Smooth muscle cell (in vitro differentiated cells): ENCODE measurements around the gene ARRB1. TPM values are rescaled to one million over a fixed set of nuclear protein-coding genes. Genes with fewer than 3 reads are reported as not detected.

Source experiments
- DNase-seq: peaks from one replicate; lab custom pipeline; 2025; ENCODE audit not compliant: unreplicated experiment; lab: John Stamatoyannopoulos, UW
- H2AFZ ChIP-seq: fragments of 200-600 bp; sonication (generic); 2 replicates; pipeline ENCODE4 v1.6.0; 2016; ENCODE audit warnings: antibody characterized with exemption, low read depth, mild to moderate bottlenecking
- H3F3A ChIP-seq: fragments of 200-600 bp; sonication (generic); 2 replicates; pipeline ENCODE4 v1.6.0; 2017; ENCODE audit warnings: antibody characterized with exemption, low read depth
- H3K27ac ChIP-seq: fragments of 200-600 bp; sonication (generic); 2 replicates; pipeline ENCODE4 v1.5.1; 2016; ENCODE audit warnings: low read depth, mild to moderate bottlenecking
- H3K27me3 ChIP-seq: fragments of 200-600 bp; sonication (generic); 2 replicates; pipeline ENCODE4 v1.6.1; 2016; ENCODE audit warnings: low read depth, mild to moderate bottlenecking
- H3K36me3 ChIP-seq: fragments of 200-600 bp; sonication (generic); 2 replicates; pipeline ENCODE4 v1.5.1; 2016; ENCODE audit warnings: low read depth
- H3K4me1 ChIP-seq: fragments of 200-600 bp; sonication (generic); 2 replicates; pipeline ENCODE4 v1.5.1; 2016; ENCODE audit warnings: low read depth
- H3K4me2 ChIP-seq: fragments of 200-600 bp; sonication (generic); 2 replicates; pipeline ENCODE4 v1.6.0; 2016; ENCODE audit warnings: mild to moderate bottlenecking
- H3K4me3 ChIP-seq: fragments of 200-600 bp; sonication (generic); 2 replicates; pipeline ENCODE4 v1.5.1; 2016; ENCODE audit warnings: mild to moderate bottlenecking
- H3K79me2 ChIP-seq: fragments of 200-600 bp; sonication (generic); 2 replicates; pipeline ENCODE4 v1.6.0; 2016; ENCODE audit warnings: low read depth, mild to moderate bottlenecking
- H3K9ac ChIP-seq: fragments of 200-600 bp; sonication (generic); 2 replicates; pipeline ENCODE4 v1.6.0; 2016; ENCODE audit warnings: low read depth
- H3K9me3 ChIP-seq: fragments of 200-600 bp; sonication (generic); replicated peaks from 2 replicates; pipeline ENCODE4 v1.5.1; 2016; ENCODE audit warnings: low read depth
- H4K20me1 ChIP-seq: fragments of 200-600 bp; sonication (generic); 2 replicates; pipeline ENCODE4 v1.6.0; 2016; ENCODE audit warnings: low read depth
- CTCF ChIP-seq: fragments of 200-600 bp; sonication (generic); IDR thresholded peaks from 2 replicates; pipeline ENCODE4 v1.5.1; 2017; ENCODE audit warnings: borderline replicate concordance, mild to moderate bottlenecking, antibody characterized with exemption; ENCODE audit not compliant: insufficient read depth, poor library complexity, severe bottlenecking
- WGBS: methylation state at CpG from one replicate; pipeline ENCODE4 v1.1.7; 2016; ENCODE audit warnings: low lambda C conversion rate; 5-methylcytosine and 5-hydroxymethylcytosine counted together
- polyA plus RNA-seq: library from polyadenylated mRNA; unstranded; fragments of >200 nt; fragmentation: Nextera tagmentation; extraction: Ambion mirVana; gene quantifications from 2 replicates; pipeline ENCODE4 v1.2.1, GENCODE V29; 2016
- total RNA-seq: library from RNA; depleted of rRNA; stranded (reverse); fragments of >200 nt; gene quantifications from 2 replicates; pipeline ENCODE4 v1.2.3, GENCODE V29; 2014

The ARRB1 gene
- total and polyA plus RNA-seq, 2 experiments from 2014 or later: 4.6 to 16.9 TPM

GRCh38 chr11:75269896-75270295, 81.6 kb downstream of the ARRB1 start:
- TF ChIP-seq CTCF: no peak
- Histone ChIP-seq H3K79me2 (no peaks in the 10 kb centered on the region), H3K9me3 (no peaks in the 10 kb centered on the region), H3K27ac (no peak overlapping the region), H4K20me1 (no peaks in the 10 kb centered on the region), H3K36me3 (no peaks in the 10 kb centered on the region), H3K4me3 (no peak overlapping the region), H3K27me3 (no peaks in the 10 kb centered on the region), H3K4me1 (no peaks in the 10 kb centered on the region), H2AFZ (no peak overlapping the region), H3F3A (no peaks in the 10 kb centered on the region), H3K4me2 (no peak overlapping the region), H3K9ac (no peak overlapping the region)
- DNase-seq: no peak
- 94% methylated on average over 9 of the region's 9 CpGs for whole genome bisulfite sequencing

- H3K27me3 ChIP-seq: no peaks in the 10 kb centered on the region
- no peak overlapping the region for H2AFZ ChIP-seq
- no peak for DNase-seq
- no peak for TF ChIP-seq CTCF
- no peak overlapping the region for H3K4me3 ChIP-seq
- no peaks in the 10 kb centered on the region for H3K4me1 ChIP-seq
- H3K9me3 ChIP-seq: no peaks in the 10 kb centered on the region
- no peak overlapping the region for H3K27ac ChIP-seq
- H3K9ac ChIP-seq: no peak overlapping the region
- no peaks in the 10 kb centered on the region for H3K36me3 ChIP-seq
- no peaks in the 10 kb centered on the region for H3K79me2 ChIP-seq
- WGBS: 93% methylated on average over 4 of the region's 4 CpGs
- H3F3A ChIP-seq: no peaks in the 10 kb centered on the region
- no peak overlapping the region for H3K4me2 ChIP-seq
- no peaks in the 10 kb centered on the region for H4K20me1 ChIP-seq
These were observed 82.1 kb downstream of the ARRB1 start for GRCh38 chr11:75269367-75269660.

- 95% methylated on average over 20 of the region's 25 CpGs for WGBS
- Histone ChIP-seq H3K27ac (no peak overlapping the region), H3K4me1 (no peaks in the 10 kb centered on the region), H4K20me1 (no peaks in the 10 kb centered on the region), H3K27me3 (no peaks in the 10 kb centered on the region), H3K9me3 (no peaks in the 10 kb centered on the region), H3K4me3 (no peak overlapping the region), H2AFZ (no peak overlapping the region), H3K9ac (no peak overlapping the region), H3K79me2 (no peaks in the 10 kb centered on the region), H3K36me3 (no peaks in the 10 kb centered on the region), H3F3A (no peaks in the 10 kb centered on the region), H3K4me2 (no peak overlapping the region)
- TF ChIP-seq CTCF: no peak
- no peak for DNase-seq
These were observed 82.7 kb downstream of the ARRB1 start for GRCh38 chr11:75268626-75269366.
